Vagina (tissue), 2 donors: ENCODE measurements around the gene EIF2AK3. TPM values are rescaled to one million over a fixed set of nuclear protein-coding genes. Genes with fewer than 3 reads are reported as not detected.

Experiments
- DNase-seq, 2 donors: peaks; one replicate each; pipeline ENCODE4 v3.0.0-alpha.2; 2017; ENCODE audit errors: extremely low spot score in 2 of 2
- H3K27ac ChIP-seq: fragments of 200-600 bp; sonication (generic); one replicate; pipeline ENCODE4 v1.5.1; 2019
- H3K27me3 ChIP-seq: fragments of 200-600 bp; sonication (generic); one replicate; pipeline ENCODE4 v1.5.1; 2019
- H3K36me3 ChIP-seq, 2 donors: fragments of 200-600 bp; sonication (generic); one replicate each; pipeline ENCODE4 v1.5.1; 2017 to 2019
- H3K4me1 ChIP-seq: fragments of 200-600 bp; sonication (generic); one replicate; pipeline ENCODE4 v1.5.1; 2019
- H3K4me3 ChIP-seq, 2 donors: fragments of 200-600 bp; sonication (generic); 1 replicate in 1 of 2; 2 replicates in 1 of 2; pipeline ENCODE4 v1.5.1; 2016 to 2019
- H3K9me3 ChIP-seq: fragments of 200-600 bp; sonication (generic); one replicate; pipeline ENCODE4 v1.5.1; 2019
- POLR2A ChIP-seq, 2 donors: fragments of 450-650 bp; IDR thresholded peaks; one replicate each; pipeline ENCODE4 v1.6.1; 2017; ENCODE audit warnings: antibody characterized with exemption in 2 of 2, mild to moderate bottlenecking in 2 of 2, moderate library complexity in 2 of 2
- POLR2AphosphoS5 ChIP-seq, 2 donors: sonication (generic); formaldehyde crosslinking; IDR thresholded peaks; one replicate each; pipeline ENCODE4 v1.9.0; 2017; ENCODE audit warnings: antibody characterized with exemption in 2 of 2, mild to moderate bottlenecking in 2 of 2, low read depth in 1 of 2; ENCODE audit not compliant: insufficient read depth in 1 of 2
- intact Hi-C: fragments of 100-400 bp; cut with DNase I; formaldehyde crosslinking; loops from one replicate; pipeline ENCODE4 v1.15.1; 2023
- total RNA-seq: library from RNA; depleted of rRNA; stranded (reverse); fragments of >200 nt; gene quantifications from one replicate; pipeline ENCODE4 v1.2.3, GENCODE V29; 2016
- TF ChIP-seq, protein P1 (sequence below), 3 experiments: fragments of 450-650 bp in 2 of 3; fragments of 200-600 bp in 1 of 3; sonication (generic) in 1 of 3; IDR thresholded peaks; one replicate each; pipeline ENCODE4 v1.5.1; 2017 to 2019; ENCODE audit warnings: antibody characterized with exemption in 3 of 3, mild to moderate bottlenecking in 2 of 3, moderate library complexity in 2 of 3

Gene EIF2AK3
- total RNA-seq, 1 donor from 2014 or later: 19.6 TPM

DNA sequence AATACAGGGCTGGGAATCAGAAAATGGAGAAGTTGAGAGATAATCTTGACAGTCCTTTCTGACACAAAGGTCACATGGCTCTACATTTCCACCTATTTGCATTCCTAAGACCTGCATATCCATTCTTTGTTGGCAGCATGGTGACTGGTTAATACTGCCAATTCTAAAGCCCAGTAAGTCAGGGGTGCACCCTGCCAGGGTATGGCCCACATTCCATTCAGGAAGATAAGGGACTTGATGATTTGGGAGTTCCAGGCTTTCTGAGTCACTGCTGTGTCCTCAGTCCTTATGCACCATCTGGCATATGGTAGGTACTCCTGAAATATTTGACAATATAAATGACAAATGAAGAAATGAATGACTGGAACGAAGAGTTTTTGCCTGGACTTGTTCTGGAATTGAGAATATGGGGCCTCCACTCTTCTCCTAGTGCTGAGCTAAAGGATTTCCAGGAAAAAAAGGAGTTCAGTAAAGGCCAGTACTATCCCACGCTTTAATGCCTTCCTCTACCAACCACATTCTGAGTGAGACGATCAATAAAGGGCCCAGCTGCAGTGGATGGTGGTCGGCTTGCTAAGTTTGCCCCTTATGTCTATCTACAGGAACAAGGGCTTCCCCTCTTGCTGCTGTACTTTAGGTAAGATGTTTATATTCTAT lies 31.7 kb upstream of the EIF2AK3 start:
- no peaks in the 10 kb centered on the region for H3K27me3 ChIP-seq
- no peaks in the 10 kb centered on the region for H3K36me3 ChIP-seq
- DNase-seq: no peak
- H3K4me1 ChIP-seq: peaks cover 15% of the 10 kb centered on the region
- TF ChIP-seq POLR2AphosphoS5 (IDR thresholded peaks at IDR 0.05; ENCODE audit: insufficient read depth in 1 of 2, low read depth in 1 of 2) (no peak), POLR2A (IDR thresholded peaks at IDR 0.05) (no peak)
- TF ChIP-seq, protein P1, sequence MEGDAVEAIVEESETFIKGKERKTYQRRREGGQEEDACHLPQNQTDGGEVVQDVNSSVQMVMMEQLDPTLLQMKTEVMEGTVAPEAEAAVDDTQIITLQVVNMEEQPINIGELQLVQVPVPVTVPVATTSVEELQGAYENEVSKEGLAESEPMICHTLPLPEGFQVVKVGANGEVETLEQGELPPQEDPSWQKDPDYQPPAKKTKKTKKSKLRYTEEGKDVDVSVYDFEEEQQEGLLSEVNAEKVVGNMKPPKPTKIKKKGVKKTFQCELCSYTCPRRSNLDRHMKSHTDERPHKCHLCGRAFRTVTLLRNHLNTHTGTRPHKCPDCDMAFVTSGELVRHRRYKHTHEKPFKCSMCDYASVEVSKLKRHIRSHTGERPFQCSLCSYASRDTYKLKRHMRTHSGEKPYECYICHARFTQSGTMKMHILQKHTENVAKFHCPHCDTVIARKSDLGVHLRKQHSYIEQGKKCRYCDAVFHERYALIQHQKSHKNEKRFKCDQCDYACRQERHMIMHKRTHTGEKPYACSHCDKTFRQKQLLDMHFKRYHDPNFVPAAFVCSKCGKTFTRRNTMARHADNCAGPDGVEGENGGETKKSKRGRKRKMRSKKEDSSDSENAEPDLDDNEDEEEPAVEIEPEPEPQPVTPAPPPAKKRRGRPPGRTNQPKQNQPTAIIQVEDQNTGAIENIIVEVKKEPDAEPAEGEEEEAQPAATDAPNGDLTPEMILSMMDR (IDR thresholded peaks at IDR 0.05): no peak
- no peaks in the 10 kb centered on the region for H3K9me3 ChIP-seq
- intact Hi-C loops: no loop called here
- H3K27ac ChIP-seq: peak overlapping the region; percentile 88
- peak overlapping the region in 1 of 2 donors; percentile 21 for H3K4me3 ChIP-seq

DNA sequence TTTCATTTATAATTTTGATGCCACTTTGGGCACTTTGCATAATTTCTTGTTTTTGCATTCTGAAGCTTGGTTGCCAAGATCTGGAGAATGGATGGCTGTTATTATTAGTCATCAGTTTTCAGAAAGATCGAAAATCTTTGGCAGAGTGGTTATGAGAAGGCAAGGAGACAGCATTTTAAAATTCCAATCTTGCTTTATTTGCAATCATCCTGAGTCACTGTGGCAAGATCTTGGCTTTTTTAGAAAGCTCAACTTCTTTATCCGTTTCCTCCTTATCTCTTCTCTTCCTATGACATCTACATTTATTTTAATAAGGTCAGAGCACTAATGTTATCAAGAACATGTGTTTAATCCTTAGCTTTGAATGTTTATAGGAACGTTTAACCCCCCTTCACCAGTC lies 31.1 kb upstream of the EIF2AK3 start:
- TF ChIP-seq POLR2AphosphoS5 (IDR thresholded peaks at IDR 0.05; ENCODE audit: insufficient read depth in 1 of 2, low read depth in 1 of 2): no peak
- intact Hi-C loops: no loop called here
- no peak for DNase-seq
- no peaks in the 10 kb centered on the region for H3K9me3 ChIP-seq
- H3K27ac ChIP-seq: peak overlapping the region; percentile 88
- H3K4me3 ChIP-seq: no peak overlapping the region
- no peaks in the 10 kb centered on the region for H3K27me3 ChIP-seq
- no peaks in the 10 kb centered on the region for H3K36me3 ChIP-seq
- H3K4me1 ChIP-seq: peaks cover 15% of the 10 kb centered on the region

DNA sequence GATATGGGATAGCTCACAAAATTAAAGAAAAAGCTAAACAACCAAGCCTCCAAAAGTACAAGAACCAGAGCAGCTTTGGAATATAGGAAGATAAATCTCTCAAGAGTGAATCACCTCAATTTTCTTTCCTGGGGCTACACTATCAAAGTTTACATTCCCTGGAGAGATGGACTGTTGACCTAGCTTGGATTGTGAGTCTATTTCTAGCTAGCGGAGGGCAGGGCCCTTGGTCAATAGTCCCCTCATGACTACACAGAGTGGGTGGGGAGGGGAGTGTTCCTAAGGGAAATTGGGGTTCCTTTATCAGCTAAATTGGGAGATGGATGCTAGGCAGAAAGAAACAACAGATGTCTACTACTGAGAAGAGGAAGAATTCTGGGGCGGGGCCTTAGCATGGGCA lies 29.9 kb upstream of the EIF2AK3 start:
- DNase-seq: no peak
- H3K4me1 ChIP-seq: peaks cover 15% of the 10 kb centered on the region
- H3K9me3 ChIP-seq: no peaks in the 10 kb centered on the region
- H3K27ac ChIP-seq: no peak overlapping the region
- TF ChIP-seq, protein P1 (IDR thresholded peaks at IDR 0.05): no peak
- no peak for TF ChIP-seq POLR2AphosphoS5 (IDR thresholded peaks at IDR 0.05; ENCODE audit: insufficient read depth in 1 of 2, low read depth in 1 of 2)
- TF ChIP-seq POLR2A (IDR thresholded peaks at IDR 0.05): no peak
- no peaks in the 10 kb centered on the region for H3K27me3 ChIP-seq
- no peak overlapping the region for H3K4me3 ChIP-seq
- intact Hi-C loops: no loop called here
- no peaks in the 10 kb centered on the region for H3K36me3 ChIP-seq

DNA sequence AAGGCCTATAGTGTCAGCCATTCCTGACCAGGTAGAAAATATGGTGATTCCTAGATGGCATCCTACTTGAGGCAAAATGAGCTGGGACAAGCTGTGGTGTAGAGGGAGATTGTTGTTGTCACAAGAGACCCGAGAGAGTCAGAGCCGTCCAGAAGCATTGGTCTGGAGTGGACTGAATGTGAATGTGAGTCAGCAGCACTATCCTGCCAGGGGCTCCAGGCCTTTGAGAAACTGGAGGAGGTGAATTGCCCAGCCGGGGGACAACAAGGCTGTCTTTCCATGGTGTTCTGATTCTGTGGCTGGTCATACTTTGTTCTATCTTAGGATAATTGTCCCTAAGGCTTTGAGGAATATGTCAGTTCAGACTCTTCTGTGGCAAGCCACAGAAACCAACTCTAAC lies 29.4 kb upstream of the EIF2AK3 start:
- Histone ChIP-seq H3K36me3 (no peaks in the 10 kb centered on the region), H3K27ac (no peak overlapping the region), H3K9me3 (no peaks in the 10 kb centered on the region), H3K4me3 (no peak overlapping the region), H3K4me1 (peaks cover 15% of the 10 kb centered on the region), H3K27me3 (no peaks in the 10 kb centered on the region)
- DNase-seq: no peak
- intact Hi-C loops: no loop called here
- TF ChIP-seq POLR2AphosphoS5 (IDR thresholded peaks at IDR 0.05; ENCODE audit: insufficient read depth in 1 of 2, low read depth in 1 of 2) (no peak), POLR2A (IDR thresholded peaks at IDR 0.05) (no peak)
- TF ChIP-seq, protein P1 (IDR thresholded peaks at IDR 0.05): no peak

DNA sequence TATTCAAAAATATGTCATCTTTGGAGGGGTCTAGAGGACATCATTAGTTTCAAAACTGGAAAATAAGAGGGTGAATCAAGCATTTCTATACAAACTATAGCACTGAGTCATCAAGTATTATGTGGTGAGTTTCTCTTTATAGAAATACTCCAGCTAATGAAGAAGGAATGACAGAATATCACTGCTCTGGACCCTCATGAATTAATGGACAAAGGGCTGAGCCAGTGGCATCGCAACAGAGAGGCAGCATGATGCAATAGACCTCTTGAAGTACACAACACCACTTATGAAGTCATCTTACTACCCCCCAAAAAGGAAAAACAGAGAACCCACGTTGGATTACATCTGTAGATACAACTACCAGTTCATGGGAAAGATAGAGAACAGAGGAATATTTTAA lies 27.4 kb upstream of the EIF2AK3 start:
- Histone ChIP-seq H3K27me3 (no peaks in the 10 kb centered on the region), H3K4me1 (peaks cover 12% of the 10 kb centered on the region), H3K36me3 (no peaks in the 10 kb centered on the region), H3K9me3 (no peaks in the 10 kb centered on the region), H3K27ac (no peak overlapping the region), H3K4me3 (no peak overlapping the region)
- DNase-seq: no peak
- TF ChIP-seq POLR2AphosphoS5 (IDR thresholded peaks at IDR 0.05; ENCODE audit: insufficient read depth in 1 of 2, low read depth in 1 of 2) (no peak), POLR2A (IDR thresholded peaks at IDR 0.05) (no peak)
- TF ChIP-seq, protein P1 (IDR thresholded peaks at IDR 0.05): no peak
- intact Hi-C loops: no loop called here
